Skeletal muscle tissue (tissue), 4 donors: ENCODE measurements around the gene ICE2. TPM values are rescaled to one million over a fixed set of nuclear protein-coding genes. Genes with fewer than 3 reads are reported as not detected.

Experiments used
- H3K27ac ChIP-seq: one replicate; pipeline ENCODE4 v1.7.0; 2013; ENCODE audit warnings: mild to moderate bottlenecking, low read depth, low read length, inconsistent platforms
- H3K27me3 ChIP-seq, 3 donors: one replicate each; pipeline ENCODE4 v1.7.0; 2013; ENCODE audit warnings: low read length in 3 of 3; ENCODE audit not compliant: control insufficient read depth in 3 of 3, insufficient read depth in 3 of 3
- H3K36me3 ChIP-seq, 3 donors: one replicate each; pipeline ENCODE4 v1.7.0; 2013; ENCODE audit warnings: low read length in 3 of 3; ENCODE audit not compliant: control insufficient read depth in 3 of 3, insufficient read depth in 3 of 3
- H3K4me1 ChIP-seq, 3 donors: one replicate each; pipeline ENCODE4 v1.7.0; 2013; ENCODE audit warnings: low read length in 3 of 3, mild to moderate bottlenecking in 3 of 3; ENCODE audit not compliant: control insufficient read depth in 3 of 3, insufficient read depth in 3 of 3
- H3K4me3 ChIP-seq, 3 donors: one replicate each; pipeline ENCODE4 v1.7.0; 2013; ENCODE audit warnings: low read length in 3 of 3
- H3K9ac ChIP-seq, 3 donors: one replicate each; pipeline ENCODE4 v1.7.0; 2013; ENCODE audit warnings: low read length in 3 of 3, mild to moderate bottlenecking in 3 of 3, moderate library complexity in 2 of 3, low read depth in 1 of 3
- H3K9me3 ChIP-seq, 3 donors: one replicate each; pipeline ENCODE4 v1.7.0; 2013; ENCODE audit warnings: low read length in 3 of 3; ENCODE audit not compliant: control insufficient read depth in 3 of 3
- total RNA-seq: library from RNA; depleted of rRNA; stranded (reverse); fragments of >200 nt; gene quantifications from one replicate; pipeline ENCODE4 v1.2.3, GENCODE V29; 2014
- donor health status: Osteomylitis.

The ICE2 gene
- total RNA-seq, 1 donor from 2014 or later = 34.4 TPM

- H3K9ac ChIP-seq = peak overlapping the region; percentile 89 to 95 (median 92)
- no peaks in the 10 kb centered on the region for H3K9me3 ChIP-seq
- H3K4me3 ChIP-seq = peak overlapping the region; percentile 76 to 91 (median 79)
- peaks cover 4 to 16% (median 6%) of the 10 kb centered on the region in 3 donors for H3K36me3 ChIP-seq
- H3K27me3 ChIP-seq = no peaks in the 10 kb centered on the region
- H3K4me1 ChIP-seq = peaks cover 18 to 30% (median 24%) of the 10 kb centered on the region in 3 donors
- peak overlapping the region; percentile 93 for H3K27ac ChIP-seq
These were observed 901 bp downstream of the ICE2 start for GRCh38 chr15:60477916-60478565.

- Histone ChIP-seq H3K9ac (peak overlapping the region in 2 of 3 donors; percentile 89 to 95), H3K9me3 (no peaks in the 10 kb centered on the region), H3K4me3 (peak overlapping the region in 2 of 3 donors; percentile 52 to 76), H3K4me1 (peaks cover 18 to 30% (median 24%) of the 10 kb centered on the region in 3 donors), H3K27ac (peak overlapping the region; percentile 93), H3K36me3 (peaks cover 4 to 18% (median 9%) of the 10 kb centered on the region in 3 donors), H3K27me3 (no peaks in the 10 kb centered on the region)
These were observed 1.8 kb downstream of the ICE2 start for GRCh38 chr15:60477164-60477563.

- H3K4me3 ChIP-seq = peak overlapping the region; percentile 32 to 76 (median 52)
- peaks cover 18 to 30% (median 24%) of the 10 kb centered on the region in 3 donors for H3K4me1 ChIP-seq
- H3K9me3 ChIP-seq = no peaks in the 10 kb centered on the region
- H3K9ac ChIP-seq = peak overlapping the region in 2 of 3 donors; percentile 16 to 68
- H3K36me3 ChIP-seq = peaks cover 4 to 18% (median 9%) of the 10 kb centered on the region in 3 donors
- H3K27me3 ChIP-seq = no peaks in the 10 kb centered on the region
- H3K27ac ChIP-seq = peak overlapping the region; percentile 93
These were observed 2.2 kb downstream of the ICE2 start for GRCh38 chr15:60476713-60477112.

- H3K4me1 ChIP-seq = peaks cover 16 to 23% (median 20%) of the 10 kb centered on the region in 3 donors
These were observed 5.8 kb downstream of the ICE2 start for GRCh38 chr15:60473135-60473534.

GRCh38 chr15:60471314-60471713, 7.6 kb downstream of the ICE2 start:
- H3K4me3 ChIP-seq = no peak overlapping the region
- no peak overlapping the region for H3K9ac ChIP-seq
- peaks cover 3 to 6% (median 5%) of the 10 kb centered on the region in 3 donors for H3K4me1 ChIP-seq
- H3K9me3 ChIP-seq = no peaks in the 10 kb centered on the region
- H3K27ac ChIP-seq = no peak overlapping the region
- no peaks in the 10 kb centered on the region for H3K27me3 ChIP-seq
- peaks cover 7 to 23% (median 14%) of the 10 kb centered on the region in 3 donors for H3K36me3 ChIP-seq

More at GRCh38 chr15:60473135-60473534, 5.8 kb downstream of the ICE2 start:
- Histone ChIP-seq H3K27ac (no peak overlapping the region), H3K36me3 (peaks cover 4 to 19% (median 14%) of the 10 kb centered on the region in 3 donors), H3K27me3 (no peaks in the 10 kb centered on the region), H3K9me3 (no peaks in the 10 kb centered on the region), H3K9ac (no peak overlapping the region), H3K4me3 (no peak overlapping the region)

- Histone ChIP-seq H3K27ac (no peak overlapping the region), H3K9me3 (no peaks in the 10 kb centered on the region), H3K27me3 (no peaks in the 10 kb centered on the region), H3K4me1 (peaks cover 2 to 3% (median 2%) of the 10 kb centered on the region in 3 donors), H3K9ac (no peak overlapping the region), H3K4me3 (no peak overlapping the region), H3K36me3 (peaks cover 15 to 22% (median 17%) of the 10 kb centered on the region in 3 donors)
These were observed 8.9 kb downstream of the ICE2 start for GRCh38 chr15:60469893-60470641.

- H3K27ac ChIP-seq = no peak overlapping the region
- H3K9ac ChIP-seq = no peak overlapping the region
These were observed 13.9 kb downstream of the ICE2 start for GRCh38 chr15:60464836-60465630.

GRCh38 chr15:60462027-60462426, 16.9 kb downstream of the ICE2 start:
- H3K27ac ChIP-seq = no peak overlapping the region
- no peaks in the 10 kb centered on the region for H3K4me1 ChIP-seq
- H3K36me3 ChIP-seq = peaks cover 4 to 23% (median 14%) of the 10 kb centered on the region in 3 donors
- no peak overlapping the region for H3K4me3 ChIP-seq
- H3K9me3 ChIP-seq = no peaks in the 10 kb centered on the region
- H3K27me3 ChIP-seq = no peaks in the 10 kb centered on the region
- no peak overlapping the region for H3K9ac ChIP-seq

More at GRCh38 chr15:60464836-60465630, 13.9 kb downstream of the ICE2 start:
- Histone ChIP-seq H3K4me1 (peaks cover 0 to 2% (median 0%) of the 10 kb centered on the region in 3 donors), H3K9me3 (no peaks in the 10 kb centered on the region), H3K27me3 (no peaks in the 10 kb centered on the region), H3K36me3 (peaks cover 9 to 26% (median 14%) of the 10 kb centered on the region in 3 donors), H3K4me3 (no peak overlapping the region)

- no peaks in the 10 kb centered on the region for H3K27me3 ChIP-seq
- H3K4me1 ChIP-seq = no peaks in the 10 kb centered on the region
- H3K27ac ChIP-seq = no peak overlapping the region
- no peak overlapping the region for H3K4me3 ChIP-seq
- no peaks in the 10 kb centered on the region for H3K9me3 ChIP-seq
- peaks cover 4 to 20% (median 14%) of the 10 kb centered on the region in 3 donors for H3K36me3 ChIP-seq
- no peak overlapping the region for H3K9ac ChIP-seq
These were observed 18.0 kb downstream of the ICE2 start for GRCh38 chr15:60460931-60461330.
